ENCODE measurements around the gene CAMK4. TPM values are rescaled to one million over a fixed set of nuclear protein-coding genes. Genes with fewer than 3 reads are reported as not detected.

CAMK4 gene
- total and polyA plus RNA-seq, 9 of the 15 experiments (the other 6 are each of a cell fraction or from before 2014, with no cell fraction given): 0.35 TPM; not detected in 8

DNA sequence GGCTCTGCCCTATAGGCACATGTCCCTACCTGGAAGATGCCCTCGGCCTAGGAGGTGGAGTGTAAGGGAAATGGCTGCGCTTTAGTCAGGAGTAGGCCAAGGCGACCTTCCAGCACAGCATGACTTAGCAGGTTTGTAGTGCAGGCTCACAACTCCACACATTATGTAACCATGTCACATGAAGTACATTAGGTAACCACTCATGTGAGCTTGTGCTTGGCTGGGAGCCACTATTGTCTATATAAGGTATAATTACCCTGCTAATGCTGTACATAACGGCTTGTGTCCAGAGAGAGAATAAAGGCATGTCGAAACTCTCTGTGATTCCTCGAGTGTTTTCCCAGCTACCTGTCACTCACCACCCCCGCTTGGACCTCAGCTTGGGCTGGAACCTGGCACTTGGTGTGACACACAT is 74.9 kb downstream of the CAMK4 start (continued):
- TF ChIP-seq HNRNPH1 (optimal IDR thresholded peaks at IDR 0.05; ENCODE audit: low read depth, low read length) (no peak), FOXA3 (CRISPR knock-in tag; conservative IDR thresholded peaks at IDR 0.05 in 1 of 2, IDR thresholded peaks at IDR 0.05 in 1 of 2) (no peak), NFE2L1 (tag; IDR thresholded peaks at IDR 0.05; ENCODE audit: borderline replicate concordance, low read depth) (peak; percentile 17; the same call in 1 of the 2 replicates), ZNF311 (CRISPR knock-in tag; IDR thresholded peaks at IDR 0.05) (no peak), RFX5 (IDR thresholded peaks at IDR 0.05; ENCODE audit: low read depth, low read length) (no peak), KLF16 (IDR thresholded peaks at IDR 0.05) (no peak), SOX6 (IDR thresholded peaks at IDR 0.05) (peak; percentile 71), PHF21A (IDR thresholded peaks at IDR 0.05; ENCODE audit: borderline replicate concordance, low read depth) (no peak), ZNF124 (CRISPR knock-in tag; IDR thresholded peaks at IDR 0.05) (no peak), ZKSCAN1 (IDR thresholded peaks at IDR 0.05; ENCODE audit: low read depth, low read length) (no peak), CCAR2 (IDR thresholded peaks at IDR 0.05; ENCODE audit: low read depth, low read length) (no peak), FUS (optimal IDR thresholded peaks at IDR 0.05; ENCODE audit: low read depth, low read length) (no peak), ZNF239 (CRISPR knock-in tag; IDR thresholded peaks at IDR 0.05) (no peak)
- TF ChIP-seq, protein P1, sequence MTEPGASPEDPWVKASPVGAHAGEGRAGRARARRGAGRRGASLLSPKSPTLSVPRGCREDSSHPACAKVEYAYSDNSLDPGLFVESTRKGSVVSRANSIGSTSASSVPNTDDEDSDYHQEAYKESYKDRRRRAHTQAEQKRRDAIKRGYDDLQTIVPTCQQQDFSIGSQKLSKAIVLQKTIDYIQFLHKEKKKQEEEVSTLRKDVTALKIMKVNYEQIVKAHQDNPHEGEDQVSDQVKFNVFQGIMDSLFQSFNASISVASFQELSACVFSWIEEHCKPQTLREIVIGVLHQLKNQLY (CRISPR knock-in tag; conservative IDR thresholded peaks at IDR 0.05): no peak
- TF ChIP-seq, protein P2, sequence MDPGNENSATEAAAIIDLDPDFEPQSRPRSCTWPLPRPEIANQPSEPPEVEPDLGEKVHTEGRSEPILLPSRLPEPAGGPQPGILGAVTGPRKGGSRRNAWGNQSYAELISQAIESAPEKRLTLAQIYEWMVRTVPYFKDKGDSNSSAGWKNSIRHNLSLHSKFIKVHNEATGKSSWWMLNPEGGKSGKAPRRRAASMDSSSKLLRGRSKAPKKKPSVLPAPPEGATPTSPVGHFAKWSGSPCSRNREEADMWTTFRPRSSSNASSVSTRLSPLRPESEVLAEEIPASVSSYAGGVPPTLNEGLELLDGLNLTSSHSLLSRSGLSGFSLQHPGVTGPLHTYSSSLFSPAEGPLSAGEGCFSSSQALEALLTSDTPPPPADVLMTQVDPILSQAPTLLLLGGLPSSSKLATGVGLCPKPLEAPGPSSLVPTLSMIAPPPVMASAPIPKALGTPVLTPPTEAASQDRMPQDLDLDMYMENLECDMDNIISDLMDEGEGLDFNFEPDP (CRISPR knock-in tag; IDR thresholded peaks at IDR 0.05): no peak
- TF ChIP-seq, protein P3, sequence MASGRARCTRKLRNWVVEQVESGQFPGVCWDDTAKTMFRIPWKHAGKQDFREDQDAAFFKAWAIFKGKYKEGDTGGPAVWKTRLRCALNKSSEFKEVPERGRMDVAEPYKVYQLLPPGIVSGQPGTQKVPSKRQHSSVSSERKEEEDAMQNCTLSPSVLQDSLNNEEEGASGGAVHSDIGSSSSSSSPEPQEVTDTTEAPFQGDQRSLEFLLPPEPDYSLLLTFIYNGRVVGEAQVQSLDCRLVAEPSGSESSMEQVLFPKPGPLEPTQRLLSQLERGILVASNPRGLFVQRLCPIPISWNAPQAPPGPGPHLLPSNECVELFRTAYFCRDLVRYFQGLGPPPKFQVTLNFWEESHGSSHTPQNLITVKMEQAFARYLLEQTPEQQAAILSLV (tag; IDR thresholded peaks at IDR 0.05): no peak
- TF ChIP-seq, protein P4, sequence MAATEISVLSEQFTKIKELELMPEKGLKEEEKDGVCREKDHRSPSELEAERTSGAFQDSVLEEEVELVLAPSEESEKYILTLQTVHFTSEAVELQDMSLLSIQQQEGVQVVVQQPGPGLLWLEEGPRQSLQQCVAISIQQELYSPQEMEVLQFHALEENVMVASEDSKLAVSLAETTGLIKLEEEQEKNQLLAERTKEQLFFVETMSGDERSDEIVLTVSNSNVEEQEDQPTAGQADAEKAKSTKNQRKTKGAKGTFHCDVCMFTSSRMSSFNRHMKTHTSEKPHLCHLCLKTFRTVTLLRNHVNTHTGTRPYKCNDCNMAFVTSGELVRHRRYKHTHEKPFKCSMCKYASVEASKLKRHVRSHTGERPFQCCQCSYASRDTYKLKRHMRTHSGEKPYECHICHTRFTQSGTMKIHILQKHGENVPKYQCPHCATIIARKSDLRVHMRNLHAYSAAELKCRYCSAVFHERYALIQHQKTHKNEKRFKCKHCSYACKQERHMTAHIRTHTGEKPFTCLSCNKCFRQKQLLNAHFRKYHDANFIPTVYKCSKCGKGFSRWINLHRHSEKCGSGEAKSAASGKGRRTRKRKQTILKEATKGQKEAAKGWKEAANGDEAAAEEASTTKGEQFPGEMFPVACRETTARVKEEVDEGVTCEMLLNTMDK (IDR thresholded peaks at IDR 0.05; ENCODE audit: borderline replicate concordance, insufficient read depth, low read depth, low read length, poor library complexity, severe bottlenecking): no peak
- TF ChIP-seq, protein P5, sequence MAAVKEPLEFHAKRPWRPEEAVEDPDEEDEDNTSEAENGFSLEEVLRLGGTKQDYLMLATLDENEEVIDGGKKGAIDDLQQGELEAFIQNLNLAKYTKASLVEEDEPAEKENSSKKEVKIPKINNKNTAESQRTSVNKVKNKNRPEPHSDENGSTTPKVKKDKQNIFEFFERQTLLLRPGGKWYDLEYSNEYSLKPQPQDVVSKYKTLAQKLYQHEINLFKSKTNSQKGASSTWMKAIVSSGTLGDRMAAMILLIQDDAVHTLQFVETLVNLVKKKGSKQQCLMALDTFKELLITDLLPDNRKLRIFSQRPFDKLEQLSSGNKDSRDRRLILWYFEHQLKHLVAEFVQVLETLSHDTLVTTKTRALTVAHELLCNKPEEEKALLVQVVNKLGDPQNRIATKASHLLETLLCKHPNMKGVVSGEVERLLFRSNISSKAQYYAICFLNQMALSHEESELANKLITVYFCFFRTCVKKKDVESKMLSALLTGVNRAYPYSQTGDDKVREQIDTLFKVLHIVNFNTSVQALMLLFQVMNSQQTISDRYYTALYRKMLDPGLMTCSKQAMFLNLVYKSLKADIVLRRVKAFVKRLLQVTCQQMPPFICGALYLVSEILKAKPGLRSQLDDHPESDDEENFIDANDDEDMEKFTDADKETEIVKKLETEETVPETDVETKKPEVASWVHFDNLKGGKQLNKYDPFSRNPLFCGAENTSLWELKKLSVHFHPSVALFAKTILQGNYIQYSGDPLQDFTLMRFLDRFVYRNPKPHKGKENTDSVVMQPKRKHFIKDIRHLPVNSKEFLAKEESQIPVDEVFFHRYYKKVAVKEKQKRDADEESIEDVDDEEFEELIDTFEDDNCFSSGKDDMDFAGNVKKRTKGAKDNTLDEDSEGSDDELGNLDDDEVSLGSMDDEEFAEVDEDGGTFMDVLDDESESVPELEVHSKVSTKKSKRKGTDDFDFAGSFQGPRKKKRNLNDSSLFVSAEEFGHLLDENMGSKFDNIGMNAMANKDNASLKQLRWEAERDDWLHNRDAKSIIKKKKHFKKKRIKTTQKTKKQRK (IDR thresholded peaks at IDR 0.05; ENCODE audit: borderline replicate concordance, low read depth, low read length): peak; percentile 64
